ENCODE data around the gene USP35.

- TF ChIP-seq CTCF (conservative IDR thresholded peaks at IDR 0.05 in 1 of 2, IDR thresholded peaks at IDR 0.05 in 1 of 2; ENCODE audit: extremely low read depth in 1 of 2, insufficient read depth in 1 of 2, low read depth in 1 of 2, low read length in 2 of 2) = no peak
- TF ChIP-seq EZH2 (IDR thresholded peaks at IDR 0.05; ENCODE audit: borderline replicate concordance, low read length) = no peak
Measured at GRCh38 chr11:78226684-78227680, 38.3 kb downstream of the USP35 start.
